Uterus (tissue), 2 donors: ENCODE measurements around the gene NID2.

Experiments
- POLR2A ChIP-seq, 2 donors: fragments of 450-650 bp; IDR thresholded peaks; one replicate each; pipeline ENCODE4 v1.6.1; 2016; ENCODE audit warnings: antibody characterized with exemption in 2 of 2, mild to moderate bottlenecking in 1 of 2, moderate library complexity in 1 of 2
- TF ChIP-seq, protein P1 (sequence below), 4 experiments: fragments of 200-600 bp in 2 of 4; fragments of 450-650 bp in 2 of 4; sonication (generic) in 2 of 4; IDR thresholded peaks; one replicate each; pipeline ENCODE4 v1.5.1; 2016 to 2019; ENCODE audit warnings: antibody characterized with exemption in 4 of 4, mild to moderate bottlenecking in 2 of 4, moderate library complexity in 1 of 4

DNA sequence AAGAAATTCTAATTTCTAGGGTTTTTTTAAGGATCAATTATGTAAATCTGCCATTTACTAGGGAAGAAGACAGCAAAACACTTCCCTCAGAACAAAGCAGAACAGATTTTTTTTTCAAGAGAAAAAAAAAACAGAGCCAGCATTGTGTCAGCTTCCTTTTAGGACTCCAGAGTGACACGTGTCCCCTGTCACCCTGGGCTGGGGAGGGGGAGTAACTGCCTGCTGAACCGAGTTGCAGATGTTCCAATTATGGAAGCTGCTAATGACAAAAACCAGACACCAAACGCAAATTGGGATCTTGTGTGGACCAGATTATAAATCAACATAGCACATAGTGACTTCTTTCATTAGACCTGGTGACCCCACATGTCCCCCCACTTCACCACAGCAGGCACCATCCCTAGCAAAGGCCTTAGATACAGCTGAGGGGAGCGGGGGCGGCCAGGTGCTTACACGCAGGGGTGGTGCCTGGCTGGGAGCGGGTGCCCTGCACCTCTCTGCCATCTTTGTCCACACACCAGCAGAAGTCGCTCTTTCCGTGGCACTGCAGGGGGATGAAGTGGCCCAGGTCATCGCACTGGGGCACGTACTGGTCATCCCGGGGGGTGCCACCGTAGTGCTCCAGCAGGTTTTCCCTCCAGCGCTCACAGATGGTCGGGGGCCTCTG is 54.1 kb downstream of the NID2 start:
- TF ChIP-seq, protein P1, sequence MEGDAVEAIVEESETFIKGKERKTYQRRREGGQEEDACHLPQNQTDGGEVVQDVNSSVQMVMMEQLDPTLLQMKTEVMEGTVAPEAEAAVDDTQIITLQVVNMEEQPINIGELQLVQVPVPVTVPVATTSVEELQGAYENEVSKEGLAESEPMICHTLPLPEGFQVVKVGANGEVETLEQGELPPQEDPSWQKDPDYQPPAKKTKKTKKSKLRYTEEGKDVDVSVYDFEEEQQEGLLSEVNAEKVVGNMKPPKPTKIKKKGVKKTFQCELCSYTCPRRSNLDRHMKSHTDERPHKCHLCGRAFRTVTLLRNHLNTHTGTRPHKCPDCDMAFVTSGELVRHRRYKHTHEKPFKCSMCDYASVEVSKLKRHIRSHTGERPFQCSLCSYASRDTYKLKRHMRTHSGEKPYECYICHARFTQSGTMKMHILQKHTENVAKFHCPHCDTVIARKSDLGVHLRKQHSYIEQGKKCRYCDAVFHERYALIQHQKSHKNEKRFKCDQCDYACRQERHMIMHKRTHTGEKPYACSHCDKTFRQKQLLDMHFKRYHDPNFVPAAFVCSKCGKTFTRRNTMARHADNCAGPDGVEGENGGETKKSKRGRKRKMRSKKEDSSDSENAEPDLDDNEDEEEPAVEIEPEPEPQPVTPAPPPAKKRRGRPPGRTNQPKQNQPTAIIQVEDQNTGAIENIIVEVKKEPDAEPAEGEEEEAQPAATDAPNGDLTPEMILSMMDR (IDR thresholded peaks at IDR 0.05) = no peak
- TF ChIP-seq POLR2A (IDR thresholded peaks at IDR 0.05) = no peak
